HG03135 (cell line): Measurements from ENCODE around the gene EOMES.
A peak's percentile ranks its signal among the peaks of the same experiment; 100 is the strongest.
"Not testable (repeated sequence)": the region's sequence is repeated elsewhere in the genome, so short reads cannot be mapped to it uniquely, and the experiment has no call there.

Experiments
- ATAC-seq: cut with Tn5 transposase; IDR thresholded peaks from one replicate; pipeline ENCODE4 v1.9.1; 2021; ENCODE audit warnings: mild to moderate bottlenecking, moderate library complexity; ENCODE audit not compliant: unreplicated experiment

EOMES gene

DNA sequence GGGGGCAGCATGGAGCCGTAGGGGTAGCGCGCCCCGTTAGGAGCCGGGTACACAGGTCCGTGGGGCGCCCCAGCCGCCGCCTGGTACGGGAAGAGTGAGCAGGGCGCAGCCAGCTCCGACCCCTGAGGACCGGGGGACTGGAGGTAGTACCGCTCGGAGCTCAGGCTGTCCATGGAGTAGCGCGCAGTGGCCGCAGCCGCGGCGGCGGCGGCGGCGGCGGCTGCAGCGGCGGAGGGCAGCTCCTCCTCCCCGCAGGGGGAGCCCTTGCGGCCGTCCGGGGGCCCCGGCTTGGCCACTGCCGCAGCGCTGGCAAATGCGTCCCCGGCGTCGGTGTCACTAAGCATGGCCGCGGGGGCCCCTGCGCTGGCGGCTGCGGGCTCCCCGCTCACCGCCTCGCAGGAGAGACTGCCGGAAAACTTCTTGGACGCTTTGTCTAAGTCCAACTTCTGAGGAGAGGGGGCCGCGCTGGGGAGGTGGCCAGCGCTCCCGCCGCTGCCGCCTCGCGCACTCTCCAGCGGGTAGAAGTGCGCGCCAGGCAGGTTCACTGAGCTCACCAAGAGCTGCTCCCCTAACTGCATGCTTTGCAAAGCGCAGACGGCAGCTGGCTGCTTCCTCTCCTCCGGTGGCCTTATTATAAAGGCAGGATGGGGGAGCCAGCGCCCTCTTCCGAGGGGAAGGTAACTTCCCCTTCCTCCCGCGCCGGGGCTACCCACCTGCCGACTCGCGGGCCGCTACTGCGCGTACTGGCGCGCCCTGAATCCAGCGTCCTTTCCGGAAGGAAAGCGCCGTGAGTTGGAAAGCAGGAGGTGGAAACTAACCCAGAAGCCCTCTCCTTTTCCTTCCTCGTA lies at the start of gene EOMES:
TSS of gene EOMES (minus strand) at position 607 of the 848 bp plus-strand sequence. CDS start at position 578, 29 bp downstream.
- ATAC-seq, result peak; percentile 62

DNA sequence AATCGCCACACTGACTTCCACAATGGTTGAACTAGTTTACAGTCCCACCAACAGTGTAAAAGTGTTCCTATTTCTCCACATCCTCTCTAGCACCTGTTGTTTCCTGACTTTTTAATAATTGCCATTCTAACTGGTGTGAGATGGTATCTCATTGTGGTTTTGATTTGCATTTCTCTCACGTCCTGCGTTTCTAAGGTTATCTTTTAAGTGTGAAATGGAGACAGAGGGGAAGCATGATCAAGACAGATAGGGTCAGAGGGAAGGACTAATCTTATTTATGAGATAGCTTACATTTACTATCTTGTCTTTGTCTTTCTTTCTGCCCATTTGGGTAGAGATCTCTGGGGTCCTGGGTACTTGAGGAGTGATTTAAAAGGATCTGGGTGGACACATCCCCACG lies 48.3 kb upstream of the EOMES start:
- ATAC-seq, result not testable (repeated sequence)

DNA sequence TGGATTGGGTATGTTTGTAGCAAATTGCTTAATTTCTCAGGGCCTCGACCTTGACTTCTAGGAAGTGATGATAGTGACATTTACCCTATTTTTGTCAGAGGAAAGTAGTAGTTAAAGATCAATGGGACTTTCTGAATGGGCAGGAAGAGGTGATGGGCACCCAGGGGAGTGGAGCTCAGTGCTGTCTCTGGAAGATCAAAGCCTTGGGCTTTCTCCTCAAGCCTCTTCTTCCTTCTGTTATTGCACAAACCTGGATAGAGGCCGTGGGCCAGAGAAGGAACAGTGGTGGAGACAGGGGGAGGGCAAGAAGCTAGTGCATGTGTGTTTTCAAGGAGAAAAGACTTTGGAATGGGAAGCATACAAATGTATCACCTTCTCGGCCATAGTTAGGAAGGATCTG lies 44.9 kb upstream of the EOMES start:
- ATAC-seq, result no peak

DNA sequence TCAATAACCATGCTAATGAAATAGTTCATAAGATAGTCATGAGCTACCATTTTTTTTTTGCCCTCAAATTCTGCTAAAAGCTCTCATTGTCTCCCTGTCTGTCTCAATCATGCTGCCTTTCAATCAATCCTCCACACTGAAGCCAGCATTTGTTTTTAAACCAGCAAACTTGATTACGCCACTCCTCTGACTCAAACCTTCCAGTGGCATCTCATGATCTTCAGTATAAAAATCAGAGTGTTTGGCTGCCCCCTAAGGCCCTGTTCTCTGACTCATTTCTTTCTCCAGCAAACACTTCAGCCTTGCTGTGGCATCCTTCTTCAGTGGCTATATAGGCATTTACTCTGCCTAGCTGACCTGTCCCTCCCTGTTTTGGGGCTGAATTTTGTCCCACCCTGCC lies 36.0 kb upstream of the EOMES start:
- ATAC-seq, result no peak

DNA sequence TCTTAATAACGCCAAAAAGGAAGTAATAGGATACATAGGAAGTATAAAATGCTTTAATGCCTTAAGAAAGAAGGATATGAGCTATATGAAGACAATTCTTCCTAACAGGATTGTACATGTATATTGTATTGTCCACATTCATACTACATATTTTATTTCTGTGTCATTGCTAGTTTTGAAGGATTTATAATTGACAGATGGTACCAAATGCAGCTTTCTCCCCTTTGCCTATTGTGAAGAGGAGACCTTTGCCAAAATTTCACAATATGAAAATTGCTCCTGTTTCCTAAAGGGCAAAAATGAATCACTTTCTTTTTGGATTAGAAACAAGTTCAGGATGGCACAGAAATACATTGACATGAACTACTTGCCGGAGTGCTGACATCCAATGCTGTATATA lies 34.8 kb upstream of the EOMES start:
- no peak for ATAC-seq

DNA sequence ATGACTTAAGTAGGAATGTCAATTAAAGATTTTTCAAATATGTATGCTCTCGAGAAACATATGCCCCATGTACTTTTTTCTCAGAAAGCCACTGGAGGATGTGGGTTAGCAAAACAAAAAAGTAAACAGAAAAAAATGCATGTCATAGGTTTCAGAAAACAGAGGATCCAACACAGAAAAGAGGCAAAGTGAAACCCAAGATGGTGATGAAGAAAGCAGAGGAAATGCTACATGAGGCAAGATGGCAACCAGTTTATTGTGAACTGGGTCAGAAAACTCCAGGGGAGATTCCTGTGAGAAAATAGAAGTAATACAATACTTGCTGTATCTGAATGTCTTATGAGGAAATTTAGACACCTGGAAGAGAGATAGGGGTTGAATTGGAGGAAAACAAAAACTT lies 30.8 kb upstream of the EOMES start:
- ATAC-seq, result no peak

DNA sequence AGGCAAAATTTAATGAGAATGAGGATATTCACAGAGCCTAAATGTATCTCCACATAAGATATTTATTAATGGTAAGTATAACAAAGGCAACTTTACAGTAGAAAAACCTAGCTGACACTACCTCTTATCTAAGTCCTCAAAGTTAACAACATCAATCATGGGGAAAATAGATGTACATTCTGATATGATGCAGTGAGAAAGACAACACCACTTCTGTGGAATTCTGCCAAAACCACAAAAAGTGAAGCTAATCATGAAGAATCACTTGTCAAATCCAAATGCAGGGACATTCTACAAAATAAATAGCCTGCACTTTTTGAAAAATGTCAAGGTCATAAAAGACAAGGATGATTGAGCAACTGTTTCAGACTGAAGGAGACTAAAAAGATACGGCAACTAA lies 27.5 kb upstream of the EOMES start:
- no peak for ATAC-seq

DNA sequence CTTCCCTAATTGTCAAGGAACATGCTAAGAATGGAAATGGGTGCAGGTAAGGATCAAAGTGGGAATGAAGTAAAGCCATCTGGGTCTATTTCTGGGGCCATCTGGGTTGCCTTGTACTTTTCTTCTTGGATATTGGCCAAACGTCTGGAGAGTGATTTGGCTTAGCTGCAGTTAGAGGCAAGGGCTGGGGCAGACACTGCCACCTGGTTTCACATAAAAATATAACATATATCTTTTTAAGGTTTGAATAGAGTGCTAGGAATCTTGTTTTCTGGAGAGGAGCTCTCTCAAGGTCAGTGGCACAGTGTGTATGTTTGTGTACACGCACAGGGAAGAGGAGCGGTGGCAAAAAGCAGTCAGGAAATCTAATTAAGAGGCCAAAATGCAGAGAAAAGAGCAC lies 24.7 kb upstream of the EOMES start:
- ATAC-seq, result no peak

DNA sequence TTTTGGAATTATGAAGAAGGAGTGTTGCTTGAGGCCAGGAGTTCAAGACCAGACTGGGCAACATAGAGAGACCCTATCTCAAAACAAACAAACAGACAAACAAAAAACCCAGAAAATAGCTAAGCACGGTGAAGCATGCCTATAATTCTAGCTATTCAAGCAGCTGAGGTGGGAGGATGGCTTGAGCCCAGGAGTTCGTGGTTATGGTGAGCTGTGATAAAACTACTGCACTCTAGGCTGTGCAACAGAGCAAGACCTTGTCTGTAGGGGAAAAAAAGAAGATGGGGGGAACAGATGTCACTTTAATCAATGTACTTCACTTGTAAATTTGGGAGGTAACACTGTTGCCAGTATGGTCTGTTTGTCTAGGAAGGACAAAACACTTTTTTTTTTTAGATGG lies 18.7 kb upstream of the EOMES start:
- ATAC-seq, result no peak

DNA sequence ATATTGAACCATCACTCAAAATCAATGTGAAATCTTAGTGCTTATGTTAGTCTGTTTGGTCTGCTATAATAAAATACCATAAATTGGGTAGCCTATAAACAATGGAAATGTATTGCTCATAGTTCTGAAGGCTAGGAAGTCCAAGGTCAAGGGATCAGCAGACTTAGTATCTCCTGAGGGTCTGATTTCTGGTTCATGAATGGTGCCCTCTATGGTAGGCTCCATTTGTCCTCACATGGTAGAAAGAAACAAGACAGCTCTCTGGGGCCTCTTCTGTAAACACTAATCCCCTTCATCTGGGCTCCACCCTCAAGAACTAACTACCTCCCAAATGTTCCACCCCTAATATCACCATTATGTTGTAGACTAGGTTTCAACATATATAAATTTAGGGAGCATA lies 15.0 kb upstream of the EOMES start:
- no peak for ATAC-seq

DNA sequence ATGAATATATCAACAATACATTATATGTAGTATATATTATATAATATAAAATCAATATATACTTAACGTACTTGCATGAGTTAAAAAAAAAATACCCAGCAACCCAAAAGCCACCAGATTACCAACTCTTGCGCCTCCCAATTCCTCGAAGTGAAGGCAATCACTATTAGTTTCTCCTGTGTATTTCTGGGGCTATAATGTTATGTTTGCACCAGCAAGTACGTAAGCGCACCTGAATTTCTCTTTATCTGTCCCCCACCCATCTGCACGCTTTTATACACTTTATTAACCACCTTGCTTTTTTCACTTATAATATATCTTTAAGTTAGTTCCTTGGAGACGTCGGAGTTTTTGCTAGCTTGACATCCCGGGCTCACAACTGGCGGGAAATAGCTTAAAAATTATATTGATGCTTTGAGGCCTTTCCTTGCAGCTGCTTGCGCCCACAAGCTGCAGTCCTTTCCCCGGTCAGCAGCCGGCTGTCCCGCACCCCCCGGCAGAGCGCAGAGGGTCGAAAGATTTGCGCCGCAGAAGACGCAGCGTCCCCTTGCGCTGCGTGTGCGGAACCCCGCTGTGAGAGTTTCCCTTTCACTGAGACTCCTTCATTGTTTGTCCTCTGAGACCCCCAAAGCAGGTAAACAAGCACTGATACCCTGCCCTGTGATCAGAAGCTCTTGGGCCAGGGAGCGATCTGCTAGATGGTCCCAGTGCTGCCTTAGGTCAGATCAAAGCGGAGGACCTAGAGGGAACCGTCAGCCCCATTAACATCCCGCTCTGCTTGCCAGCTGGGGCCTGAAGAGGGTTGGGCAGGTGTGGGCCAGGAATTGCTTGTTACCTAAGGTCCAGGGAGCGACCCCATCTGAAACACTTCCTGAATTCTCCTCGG lies 8.9 kb upstream of the EOMES start:
- ATAC-seq, result no peak

DNA sequence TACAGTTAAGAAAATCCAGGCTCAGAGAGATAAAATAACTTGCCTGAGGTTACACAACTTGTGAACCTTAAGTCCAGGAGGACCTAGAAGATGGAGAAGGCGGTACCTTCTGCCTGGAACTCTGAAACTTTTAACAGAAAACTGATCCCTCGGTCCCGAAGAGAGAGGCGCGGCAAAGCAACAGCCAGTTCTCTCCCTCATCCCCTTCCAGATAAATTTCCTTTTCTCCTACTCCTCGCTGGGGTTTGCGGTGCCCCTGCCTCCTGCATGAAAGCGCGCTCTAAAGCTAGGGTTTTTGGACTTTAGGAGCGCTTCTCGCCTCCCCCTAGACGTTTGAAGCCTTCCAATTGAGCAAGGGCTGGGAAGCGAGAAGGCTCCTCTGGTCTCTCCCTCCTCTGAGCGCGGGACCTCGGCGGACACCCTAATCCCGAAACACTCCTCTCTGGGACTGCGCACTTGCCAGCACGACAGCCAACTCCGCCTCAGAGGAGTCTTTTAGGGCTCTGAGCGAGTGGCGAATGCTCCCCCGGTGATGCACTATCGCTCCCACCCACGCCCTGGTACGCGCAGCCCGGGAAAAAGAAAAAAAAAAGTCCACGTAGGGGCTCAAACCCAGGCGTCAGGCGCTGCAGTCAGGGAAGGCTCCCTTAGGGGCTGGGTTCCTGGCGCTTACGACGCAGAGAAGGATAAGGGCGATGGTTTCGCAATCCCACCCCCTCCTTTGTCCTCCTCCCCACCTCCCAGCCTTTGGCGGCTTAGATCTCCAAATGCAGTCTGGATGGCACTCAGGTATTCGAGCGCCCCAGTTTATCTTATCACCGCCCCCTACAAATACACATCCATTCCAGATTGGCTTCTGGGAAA lies 7.9 kb upstream of the EOMES start:
- no peak for ATAC-seq

DNA sequence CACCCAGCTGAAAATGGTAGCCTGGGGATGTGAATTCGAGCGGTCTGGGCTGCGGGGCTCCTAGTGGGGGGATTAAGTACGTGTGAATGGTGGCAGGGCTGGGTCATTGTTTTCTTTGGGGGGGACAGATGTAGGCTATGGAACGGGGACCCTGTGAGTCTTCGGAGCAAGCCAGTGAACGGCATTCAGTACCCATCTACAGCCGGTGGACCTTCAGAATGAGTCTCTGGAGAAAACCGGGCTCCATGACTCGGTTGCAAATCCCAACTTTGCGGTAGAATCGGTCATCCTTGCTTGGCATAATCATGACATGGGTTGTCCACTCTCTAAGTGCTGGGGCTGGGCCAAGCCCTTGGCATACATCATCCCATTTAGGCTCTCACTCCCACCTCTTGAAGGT lies 7.2 kb upstream of the EOMES start:
- ATAC-seq, result no peak

DNA sequence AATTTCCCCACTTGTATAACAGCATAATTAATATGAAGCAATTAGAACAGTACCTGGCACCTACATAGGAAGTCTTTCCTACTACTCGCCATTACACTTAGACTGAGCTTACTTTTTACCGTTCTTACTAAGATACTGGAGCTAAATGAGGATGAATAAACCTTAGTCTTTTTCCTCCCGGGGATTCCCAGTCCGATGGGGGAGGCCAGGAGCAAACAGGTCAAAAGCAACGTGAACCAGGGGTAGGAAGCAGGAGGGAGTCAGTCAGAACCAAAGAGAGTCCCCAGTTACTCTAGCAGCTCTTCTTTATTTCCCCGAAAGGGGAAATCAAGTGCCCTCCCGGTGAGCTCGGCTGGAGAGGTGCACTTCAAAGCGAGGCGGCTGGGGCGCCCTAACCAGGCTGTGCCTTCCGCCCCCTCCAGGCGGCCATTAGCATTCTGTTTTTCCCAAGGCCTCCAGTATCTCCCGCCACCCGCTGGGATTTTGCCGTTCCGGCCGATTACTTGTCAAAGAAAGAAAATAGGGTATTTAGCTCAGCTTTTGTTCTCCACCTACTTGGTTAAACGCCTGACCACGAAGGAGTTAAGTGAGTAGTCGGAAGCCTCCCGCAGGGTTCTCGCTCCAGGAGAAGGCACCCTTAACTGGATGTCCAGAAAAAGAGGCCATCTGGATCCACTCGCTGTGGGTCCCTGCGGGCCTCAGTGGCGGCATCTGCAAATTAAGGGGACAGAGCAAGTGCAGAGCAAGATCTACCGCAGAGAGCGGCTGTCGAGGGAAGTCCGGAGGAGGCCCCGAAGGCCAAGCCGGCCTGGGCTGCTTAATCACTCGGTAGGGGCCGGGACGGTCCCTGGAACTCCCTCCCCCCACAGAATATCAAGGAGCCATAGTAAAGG lies 6.3 kb upstream of the EOMES start:
- no peak for ATAC-seq

DNA sequence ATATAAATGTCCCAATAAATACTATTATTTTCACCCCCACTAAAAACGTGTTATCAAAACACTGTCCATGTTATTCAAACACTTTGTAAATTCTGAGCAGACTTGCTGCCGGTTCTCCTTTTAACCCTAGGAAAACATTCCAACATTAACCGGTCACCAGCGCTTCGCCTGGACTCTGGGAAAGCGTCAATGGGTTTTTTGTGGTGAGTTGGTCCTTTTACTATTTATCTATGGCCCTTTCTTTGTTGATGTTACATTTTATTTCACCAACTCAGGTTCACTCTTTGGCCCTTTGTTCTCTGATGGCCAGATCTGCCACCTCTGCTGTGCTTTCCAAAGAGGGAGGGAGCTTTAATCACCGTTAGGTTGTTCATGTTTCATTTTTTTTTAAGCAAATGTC lies 4.1 kb upstream of the EOMES start:
- ATAC-seq, result no peak

DNA sequence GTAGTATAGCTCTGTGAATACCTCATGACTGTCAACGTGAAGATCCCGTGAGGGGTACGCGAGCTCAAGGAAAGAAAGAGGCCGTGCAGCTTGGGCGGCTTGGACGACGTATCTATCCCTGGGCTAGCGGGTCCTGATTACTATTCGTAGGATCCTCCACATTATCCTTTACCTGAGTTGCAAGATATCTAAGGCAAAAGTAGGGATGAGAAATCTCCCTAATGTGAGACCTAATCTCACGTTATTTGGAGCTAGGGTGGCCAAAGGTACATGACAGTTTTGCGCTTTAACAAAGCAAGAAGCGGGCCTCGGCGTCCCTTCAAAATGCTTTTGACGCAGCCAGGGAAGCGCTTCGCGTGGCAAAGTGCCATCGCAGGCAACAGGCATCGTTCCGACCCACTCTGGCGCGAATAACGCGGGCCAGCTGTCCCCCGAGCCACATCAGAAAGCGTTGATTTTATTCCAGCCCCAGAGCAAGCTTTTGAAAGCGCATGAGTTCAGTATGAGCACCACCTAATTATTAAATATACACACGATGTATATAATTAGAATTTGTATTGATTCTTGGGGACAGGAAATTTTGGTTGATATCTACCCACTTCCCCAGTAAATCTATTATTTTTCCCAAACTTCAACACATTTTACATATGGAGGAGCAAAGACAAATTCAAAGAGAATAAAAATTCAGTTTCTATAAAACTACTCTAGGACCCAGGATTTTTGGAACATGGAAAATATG lies 2.5 kb upstream of the EOMES start:
- no peak for ATAC-seq

DNA sequence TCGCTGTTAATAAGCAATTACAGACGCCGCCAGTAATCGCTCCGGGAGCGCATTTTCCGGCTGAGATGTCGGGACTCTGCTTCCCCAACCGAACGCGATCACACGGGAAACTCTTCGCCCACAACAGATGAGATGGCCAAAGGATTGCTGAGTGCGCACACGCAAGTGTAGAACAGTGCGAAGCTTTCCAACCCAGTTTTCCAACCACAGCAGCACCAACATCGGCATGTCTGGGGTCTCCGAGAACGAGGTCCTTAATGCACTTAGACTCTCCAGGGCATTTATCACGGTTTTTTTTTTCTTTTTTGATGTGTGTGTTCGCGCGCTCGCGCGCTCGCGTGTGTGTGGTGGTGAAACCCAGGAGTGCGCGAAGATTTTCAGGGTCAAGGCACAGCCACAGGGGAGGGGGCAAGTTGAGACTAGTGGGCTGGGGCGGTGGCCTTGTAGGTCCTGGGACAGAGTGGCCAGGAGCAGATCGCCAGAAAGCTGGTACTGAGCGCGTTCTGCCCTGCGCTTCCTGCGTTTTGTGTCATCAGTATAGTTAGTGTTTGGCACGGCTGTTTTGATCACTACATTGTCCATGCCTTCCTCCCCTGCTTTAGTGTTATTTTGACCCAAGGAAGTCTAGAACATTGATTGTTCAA lies 1.8 kb upstream of the EOMES start:
- ATAC-seq, result no peak

DNA sequence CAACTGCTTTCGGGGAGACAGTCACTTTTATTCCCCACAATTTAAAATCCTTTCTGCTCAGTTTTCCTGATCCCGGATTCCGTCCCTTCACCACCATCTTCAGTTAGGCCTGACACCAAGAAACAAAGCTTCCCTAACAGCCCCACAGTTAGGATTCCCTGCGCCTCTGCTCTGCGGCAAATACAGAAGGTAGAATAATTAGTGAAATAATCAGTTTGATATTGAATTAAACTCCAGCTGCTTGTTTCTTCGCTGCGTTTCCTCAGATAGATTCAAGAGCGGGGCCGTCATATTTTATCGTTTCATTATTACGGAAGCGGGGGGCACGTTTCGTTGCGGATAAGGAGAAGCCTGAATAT lies 1.3 kb upstream of the EOMES start:
- no peak for ATAC-seq

DNA sequence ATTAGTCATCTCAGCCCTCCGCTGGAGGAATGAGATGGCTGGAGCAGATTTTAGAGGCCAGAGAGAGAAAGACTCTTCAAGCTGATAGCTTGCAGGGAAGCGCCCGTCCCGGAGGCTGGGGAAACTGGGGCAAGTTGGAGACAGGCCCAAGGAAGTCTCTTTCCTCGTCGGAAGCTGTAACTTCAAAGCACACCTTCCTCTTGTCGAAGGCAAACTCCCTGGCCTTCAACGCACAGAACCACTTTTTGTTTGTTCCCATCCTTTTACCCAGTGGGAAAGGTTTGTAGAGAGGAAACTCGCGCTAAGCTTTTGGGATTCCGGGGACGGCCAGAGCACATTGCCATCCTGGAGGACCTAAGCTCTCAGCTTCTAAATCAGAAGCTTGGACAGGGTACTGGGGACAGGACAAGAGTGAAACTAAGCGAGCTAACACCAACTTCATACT lies 900 bp upstream of the EOMES start:
- ATAC-seq, result no peak
